Memory B cell (primary cell): ENCODE measurements around the gene CPA5.

ENCODE experiments used
- ATAC-seq: fragments of 150-1000 bp; cut with Tn5 transposase; 2 replicates; pipeline ENCODE4 v1.10.0; 2021; ENCODE audit warnings: low read depth, mild to moderate bottlenecking, moderate library complexity
- DNase-seq, 2 donors: peaks; one replicate each; pipeline ENCODE4 v3.0.0; 2022; ENCODE audit warnings: low spot score in 2 of 2
- H3K27ac Mint-ChIP-seq: one replicate; pipeline ENCODE4 v1.8.0; 2022; ENCODE audit warnings: mild to moderate bottlenecking, moderate library complexity, mixed read lengths
- H3K27me3 Mint-ChIP-seq: one replicate; pipeline ENCODE4 v1.8.0; 2022; ENCODE audit warnings: mixed read lengths
- H3K36me3 Mint-ChIP-seq: one replicate; pipeline ENCODE4 v1.8.0; 2022; ENCODE audit warnings: mild to moderate bottlenecking, mixed read lengths
- H3K4me1 Mint-ChIP-seq: one replicate; pipeline ENCODE4 v1.8.0; 2022; ENCODE audit warnings: mixed read lengths
- H3K4me3 Mint-ChIP-seq: one replicate; pipeline ENCODE4 v1.8.0; 2022; ENCODE audit warnings: mild to moderate bottlenecking, moderate library complexity, mixed read lengths
- H3K9me3 Mint-ChIP-seq: one replicate; pipeline ENCODE4 v1.8.0; 2022; ENCODE audit warnings: mixed read lengths

CPA5 gene

GRCh38 chr7:130384841-130385599 lies 40.4 kb downstream of the CPA5 start:
- H3K9me3 Mint-ChIP-seq, result peaks cover 2% of the 10 kb centered on the region
- DNase-seq (no peak), ATAC-seq (no peak)
- no peaks in the 10 kb centered on the region for H3K4me1 Mint-ChIP-seq
- H3K27me3 Mint-ChIP-seq, result peaks cover 5% of the 10 kb centered on the region
- no peak overlapping the region for H3K27ac Mint-ChIP-seq
- no peaks in the 10 kb centered on the region for H3K36me3 Mint-ChIP-seq
- no peak overlapping the region for H3K4me3 Mint-ChIP-seq

DNA sequence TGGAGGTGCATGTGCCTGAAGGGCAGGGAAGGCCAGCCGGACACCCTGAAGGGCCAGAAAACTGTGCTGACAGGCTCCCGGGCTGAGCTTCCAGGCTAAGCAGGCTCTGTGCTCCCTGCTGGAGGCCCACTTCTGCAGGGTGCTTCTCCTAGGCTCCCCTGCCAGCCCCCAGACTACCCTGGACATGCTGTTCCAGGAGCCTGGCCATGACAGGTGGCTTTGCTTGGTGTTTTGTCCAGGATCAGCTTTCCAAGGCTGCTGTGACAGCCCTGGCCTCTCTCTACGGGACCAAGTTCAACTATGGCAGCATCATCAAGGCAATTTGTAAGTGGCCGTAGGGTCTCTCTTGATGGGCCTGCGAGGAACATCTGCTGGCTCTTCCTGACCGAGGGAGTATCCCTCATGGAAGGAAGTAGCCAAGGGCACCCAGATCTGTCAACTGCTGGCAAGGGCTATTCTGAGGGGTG lies 41.0 kb downstream of the CPA5 start:
- Mint-ChIP-seq H3K27me3 (peaks cover 5% of the 10 kb centered on the region), H3K27ac (no peak overlapping the region)

GRCh38 chr7:130386876-130387275 lies 42.3 kb downstream of the CPA5 start:
- peaks cover 2% of the 10 kb centered on the region for H3K9me3 Mint-ChIP-seq
- DNase-seq, result no peak
- no peak overlapping the region for H3K27ac Mint-ChIP-seq
- peaks cover 3% of the 10 kb centered on the region for H3K27me3 Mint-ChIP-seq
- H3K36me3 Mint-ChIP-seq, result no peaks in the 10 kb centered on the region
- no peaks in the 10 kb centered on the region for H3K4me1 Mint-ChIP-seq
- no peak overlapping the region for H3K4me3 Mint-ChIP-seq
- no peak for ATAC-seq

More for the DNA sequence above, 41.0 kb downstream of the CPA5 start:
- Mint-ChIP-seq H3K9me3 (peaks cover 2% of the 10 kb centered on the region), H3K4me1 (no peaks in the 10 kb centered on the region), H3K4me3 (no peak overlapping the region), H3K36me3 (no peaks in the 10 kb centered on the region)
- DNase-seq (no peak), ATAC-seq (no peak)

GRCh38 chr7:130387306-130387627 lies 42.7 kb downstream of the CPA5 start:
- no peaks in the 10 kb centered on the region for H3K4me1 Mint-ChIP-seq
- H3K27me3 Mint-ChIP-seq, result peaks cover 3% of the 10 kb centered on the region
- H3K9me3 Mint-ChIP-seq, result peaks cover 2% of the 10 kb centered on the region
- H3K27ac Mint-ChIP-seq, result no peak overlapping the region
- no peaks in the 10 kb centered on the region for H3K36me3 Mint-ChIP-seq
- H3K4me3 Mint-ChIP-seq, result no peak overlapping the region
- no peak for ATAC-seq
- DNase-seq, result no peak

DNA sequence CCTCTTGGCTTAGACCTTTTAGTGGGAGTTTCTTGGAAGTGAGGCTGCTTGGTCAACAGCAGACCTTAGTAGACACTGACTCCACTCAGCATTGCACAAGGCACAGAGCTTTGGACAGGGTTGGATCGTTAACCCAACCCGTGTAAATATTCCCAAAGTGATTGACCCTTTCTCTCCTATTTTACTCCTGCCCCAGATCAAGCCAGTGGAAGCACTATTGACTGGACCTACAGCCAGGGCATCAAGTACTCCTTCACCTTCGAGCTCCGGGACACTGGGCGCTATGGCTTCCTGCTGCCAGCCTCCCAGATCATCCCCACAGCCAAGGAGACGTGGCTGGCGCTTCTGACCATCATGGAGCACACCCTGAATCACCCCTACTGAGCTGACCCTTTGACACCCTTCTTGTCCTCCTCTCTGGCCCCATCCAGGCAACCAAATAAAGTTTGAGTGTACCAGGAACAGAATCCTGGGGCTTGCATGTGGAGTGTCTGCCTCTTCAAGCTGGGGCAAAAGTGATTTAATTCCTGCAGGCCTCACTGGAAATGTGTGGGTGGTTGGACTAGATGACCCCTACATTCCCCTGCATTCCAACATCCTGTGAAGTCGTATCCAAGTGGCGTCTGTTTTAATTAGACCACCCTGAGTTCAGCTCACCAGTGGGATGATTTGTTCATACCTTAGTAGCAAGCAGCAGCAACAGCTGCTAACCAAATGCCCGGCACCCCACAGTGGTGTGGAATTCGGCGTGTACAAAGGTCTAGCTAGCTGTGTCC lies 43.2 kb downstream of the CPA5 start:
- Mint-ChIP-seq H3K9me3 (peaks cover 2% of the 10 kb centered on the region), H3K36me3 (no peaks in the 10 kb centered on the region), H3K4me3 (no peak overlapping the region), H3K27me3 (peaks cover 3% of the 10 kb centered on the region), H3K4me1 (no peaks in the 10 kb centered on the region), H3K27ac (no peak overlapping the region)
- DNase-seq, result no peak
- no peak for ATAC-seq

GRCh38 chr7:130388671-130389070 lies 44.1 kb downstream of the CPA5 start:
- no peaks in the 10 kb centered on the region for H3K4me1 Mint-ChIP-seq
- H3K36me3 Mint-ChIP-seq, result no peaks in the 10 kb centered on the region
- H3K27me3 Mint-ChIP-seq, result peaks cover 3% of the 10 kb centered on the region
- no peak overlapping the region for H3K4me3 Mint-ChIP-seq
- DNase-seq, result no peak
- H3K9me3 Mint-ChIP-seq, result peaks cover 2% of the 10 kb centered on the region
- no peak for ATAC-seq
- H3K27ac Mint-ChIP-seq, result no peak overlapping the region

DNA sequence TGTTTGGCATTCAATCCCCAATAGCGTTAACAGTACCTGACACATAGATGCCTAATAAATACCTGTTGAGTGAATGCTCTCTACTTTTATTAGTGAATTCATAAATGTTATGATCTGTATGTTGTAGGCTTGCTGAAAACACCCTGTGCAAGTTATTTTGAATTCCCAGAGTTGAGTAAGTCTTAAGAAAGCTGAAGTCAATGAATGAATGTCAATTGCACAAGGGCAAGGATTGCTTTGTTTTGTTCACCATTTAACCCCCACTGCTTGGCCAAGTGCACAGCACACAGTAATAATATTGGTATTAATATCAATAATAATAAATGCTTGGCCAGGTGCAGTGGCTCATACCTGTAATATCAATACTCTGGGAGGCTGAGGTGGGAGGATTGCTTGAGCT lies 45.9 kb downstream of the CPA5 start:
- peaks cover 3% of the 10 kb centered on the region for H3K27me3 Mint-ChIP-seq
- no peak overlapping the region for H3K27ac Mint-ChIP-seq
- H3K36me3 Mint-ChIP-seq, result no peaks in the 10 kb centered on the region
- no peak for ATAC-seq
- peaks cover 2% of the 10 kb centered on the region for H3K9me3 Mint-ChIP-seq
- no peak for DNase-seq
- H3K4me1 Mint-ChIP-seq, result peaks cover 4% of the 10 kb centered on the region
- H3K4me3 Mint-ChIP-seq, result no peak overlapping the region

DNA sequence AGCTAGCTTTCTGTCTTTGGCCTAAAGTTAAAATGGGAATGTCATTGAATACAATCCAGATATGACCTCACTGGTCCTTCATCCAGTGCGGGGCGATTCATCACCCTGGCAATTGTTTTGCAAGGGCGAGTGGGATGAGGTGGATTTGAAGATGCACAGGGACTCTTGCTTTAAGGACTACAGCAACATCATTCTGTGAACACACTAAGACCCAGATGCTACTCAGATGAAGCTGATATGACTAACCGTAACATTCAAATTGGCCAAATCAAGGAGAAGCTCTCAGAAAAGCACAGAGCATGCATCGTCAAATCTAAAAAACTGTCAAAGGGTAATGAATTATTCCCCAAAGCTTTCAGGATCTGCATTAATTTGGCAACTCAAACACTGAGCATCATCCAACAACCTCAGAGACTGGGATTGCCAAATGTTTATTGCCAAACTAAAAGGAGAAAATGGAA lies 48.5 kb downstream of the CPA5 start:
- Mint-ChIP-seq H3K27ac (no peak overlapping the region), H3K9me3 (peaks cover 2% of the 10 kb centered on the region), H3K36me3 (peaks cover 2% of the 10 kb centered on the region), H3K4me1 (peaks cover 4% of the 10 kb centered on the region), H3K27me3 (peaks cover 2% of the 10 kb centered on the region), H3K4me3 (no peak overlapping the region)
- DNase-seq, result no peak
- no peak for ATAC-seq

- H3K27me3 Mint-ChIP-seq, result no peaks in the 10 kb centered on the region
- no peak overlapping the region for H3K27ac Mint-ChIP-seq
- no peak for DNase-seq
- H3K9me3 Mint-ChIP-seq, result no peaks in the 10 kb centered on the region
- no peak overlapping the region for H3K4me3 Mint-ChIP-seq
- peaks cover 2% of the 10 kb centered on the region for H3K36me3 Mint-ChIP-seq
- peaks cover 4% of the 10 kb centered on the region for H3K4me1 Mint-ChIP-seq
- ATAC-seq, result no peak
Observed at GRCh38 chr7:130393841-130394411, 49.3 kb downstream of the CPA5 start.

GRCh38 chr7:130394421-130395195 lies 50.0 kb downstream of the CPA5 start:
- H3K27ac Mint-ChIP-seq, result no peak overlapping the region
- no peaks in the 10 kb centered on the region for H3K27me3 Mint-ChIP-seq
- H3K4me1 Mint-ChIP-seq, result peaks cover 4% of the 10 kb centered on the region
- no peak for ATAC-seq
- DNase-seq, result no peak
- H3K4me3 Mint-ChIP-seq, result no peak overlapping the region
- H3K9me3 Mint-ChIP-seq, result no peaks in the 10 kb centered on the region
- peaks cover 4% of the 10 kb centered on the region for H3K36me3 Mint-ChIP-seq

GRCh38 chr7:130395421-130395820 lies 50.8 kb downstream of the CPA5 start:
- Mint-ChIP-seq H3K36me3 (peaks cover 4% of the 10 kb centered on the region), H3K4me1 (peaks cover 4% of the 10 kb centered on the region), H3K27ac (no peak overlapping the region), H3K27me3 (no peaks in the 10 kb centered on the region), H3K4me3 (no peak overlapping the region), H3K9me3 (no peaks in the 10 kb centered on the region)
- ATAC-seq, result no peak
- no peak for DNase-seq

- H3K9me3 Mint-ChIP-seq, result no peaks in the 10 kb centered on the region
- peaks cover 4% of the 10 kb centered on the region for H3K4me1 Mint-ChIP-seq
- no peak overlapping the region for H3K27ac Mint-ChIP-seq
- no peak for ATAC-seq
- H3K27me3 Mint-ChIP-seq, result no peaks in the 10 kb centered on the region
- peaks cover 4% of the 10 kb centered on the region for H3K36me3 Mint-ChIP-seq
- no peak for DNase-seq
- H3K4me3 Mint-ChIP-seq, result no peak overlapping the region
Observed at GRCh38 chr7:130396109-130396508, 51.5 kb downstream of the CPA5 start.

DNA sequence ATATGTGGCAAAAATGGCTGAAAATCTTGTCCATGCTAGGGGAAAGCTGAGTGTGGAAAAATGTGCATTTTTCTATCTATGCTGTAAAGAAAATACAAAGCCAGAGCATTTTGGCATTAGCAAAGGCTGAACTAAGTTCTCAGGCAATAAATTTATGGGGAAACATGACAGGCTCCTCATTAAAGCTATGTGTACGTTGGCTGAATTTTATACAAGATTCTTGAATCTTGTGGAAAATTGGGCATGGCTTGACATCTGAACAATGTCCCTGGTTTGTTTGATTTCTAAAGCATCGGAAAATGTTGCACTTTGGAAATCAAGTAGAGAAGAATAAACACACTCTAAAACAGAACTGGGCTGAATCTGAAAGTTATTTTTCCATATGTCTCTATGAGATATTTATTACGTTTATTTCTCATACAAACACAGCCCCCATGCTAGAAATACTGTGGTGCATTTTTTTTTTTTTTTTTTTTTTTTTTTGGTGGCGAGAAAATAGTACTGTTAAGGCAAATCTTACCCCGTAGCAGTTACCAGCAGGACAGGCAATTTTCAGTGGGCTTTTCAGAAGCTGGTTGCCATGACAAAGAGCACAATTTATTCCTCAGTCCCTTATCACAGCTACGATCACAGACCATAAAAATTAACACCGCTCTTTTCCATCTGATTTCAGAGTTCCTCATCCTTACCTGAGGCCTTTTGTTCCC lies 52.6 kb downstream of the CPA5 start:
- H3K36me3 Mint-ChIP-seq, result peaks cover 5% of the 10 kb centered on the region
- ATAC-seq (no peak), DNase-seq (no peak)
- H3K9me3 Mint-ChIP-seq, result no peaks in the 10 kb centered on the region
- H3K27me3 Mint-ChIP-seq, result no peaks in the 10 kb centered on the region
- H3K27ac Mint-ChIP-seq, result no peak overlapping the region
- peaks cover 4% of the 10 kb centered on the region for H3K4me1 Mint-ChIP-seq
- no peak overlapping the region for H3K4me3 Mint-ChIP-seq
